HK-2 (cell line): ENCODE measurements around the gene FNDC3B.

Experiments
- DNase-seq: peaks from one replicate; pipeline ENCODE4 v3.0.0-alpha.2; 2018; ENCODE audit not compliant: unreplicated experiment

FNDC3B gene

DNA sequence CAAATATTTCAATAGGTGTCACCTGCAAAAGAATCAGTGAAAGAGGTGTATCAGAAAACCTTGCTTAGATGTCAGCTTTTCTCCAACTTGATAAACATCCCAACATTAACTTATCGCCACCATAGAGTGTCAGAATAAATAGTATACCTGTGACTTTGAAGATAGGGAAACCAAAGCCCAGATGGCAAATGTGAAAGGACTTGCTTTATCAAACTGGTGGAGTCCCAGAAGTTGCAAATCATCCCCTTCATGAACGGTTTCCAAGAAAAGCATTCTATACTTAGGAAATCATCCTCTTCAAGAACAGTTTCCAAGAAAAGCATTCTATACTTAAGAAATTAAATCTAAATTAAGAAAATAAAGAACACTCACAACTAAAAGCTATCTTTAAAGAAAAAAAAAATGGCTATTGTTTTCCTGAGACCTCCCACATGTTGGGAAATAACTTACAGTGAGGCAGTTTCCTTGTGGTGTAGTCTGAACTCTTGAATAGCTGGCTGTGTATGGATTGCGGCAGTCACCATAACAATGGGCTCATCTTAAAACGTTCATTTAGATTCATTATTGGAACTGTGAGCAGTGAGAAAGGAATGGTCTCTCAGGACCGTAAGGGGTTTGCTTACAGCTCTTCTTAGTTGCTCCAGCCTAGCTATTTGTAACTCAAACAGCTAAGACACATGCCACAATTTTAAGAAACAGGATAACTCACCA lies 352.4 kb downstream of the FNDC3B start:
- no peak for DNase-seq

DNA sequence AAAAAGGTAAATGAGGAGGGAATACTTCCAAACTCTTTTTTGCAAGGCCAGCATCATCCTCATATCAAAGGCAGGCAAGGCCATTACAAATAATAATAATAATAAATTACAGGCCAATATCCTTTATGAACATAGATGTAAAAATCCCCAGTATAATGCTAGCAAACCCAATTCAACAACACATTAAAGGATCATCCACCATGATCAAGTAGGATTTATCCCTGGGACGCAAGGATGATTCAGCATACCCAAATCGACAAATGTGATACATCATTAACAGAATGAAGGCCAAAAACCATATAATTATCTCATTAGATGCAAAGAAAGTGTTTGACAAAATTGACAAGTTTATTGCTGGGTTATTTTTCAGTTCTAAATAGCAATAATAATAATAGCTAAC lies 355.3 kb downstream of the FNDC3B start:
- DNase-seq = no peak

DNA sequence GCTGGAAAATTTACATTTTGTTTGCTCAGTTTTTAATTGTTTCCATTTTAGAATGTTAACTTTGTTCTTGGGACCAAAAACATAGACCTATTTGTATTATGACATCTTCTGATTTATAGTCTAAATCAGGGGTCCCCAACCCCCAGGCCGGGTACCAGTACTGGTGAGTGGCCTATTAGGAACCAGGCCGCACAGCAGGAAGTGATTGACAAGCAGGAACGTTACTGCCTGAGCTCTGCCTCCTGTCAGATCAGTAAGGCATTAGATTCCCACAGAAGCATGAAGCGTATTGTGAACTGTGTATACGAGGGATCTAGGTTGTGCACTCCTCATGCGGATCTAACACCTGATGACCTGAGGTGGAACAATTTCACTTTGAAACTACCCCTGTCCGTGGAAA lies 357.0 kb downstream of the FNDC3B start:
- no peak for DNase-seq

DNA sequence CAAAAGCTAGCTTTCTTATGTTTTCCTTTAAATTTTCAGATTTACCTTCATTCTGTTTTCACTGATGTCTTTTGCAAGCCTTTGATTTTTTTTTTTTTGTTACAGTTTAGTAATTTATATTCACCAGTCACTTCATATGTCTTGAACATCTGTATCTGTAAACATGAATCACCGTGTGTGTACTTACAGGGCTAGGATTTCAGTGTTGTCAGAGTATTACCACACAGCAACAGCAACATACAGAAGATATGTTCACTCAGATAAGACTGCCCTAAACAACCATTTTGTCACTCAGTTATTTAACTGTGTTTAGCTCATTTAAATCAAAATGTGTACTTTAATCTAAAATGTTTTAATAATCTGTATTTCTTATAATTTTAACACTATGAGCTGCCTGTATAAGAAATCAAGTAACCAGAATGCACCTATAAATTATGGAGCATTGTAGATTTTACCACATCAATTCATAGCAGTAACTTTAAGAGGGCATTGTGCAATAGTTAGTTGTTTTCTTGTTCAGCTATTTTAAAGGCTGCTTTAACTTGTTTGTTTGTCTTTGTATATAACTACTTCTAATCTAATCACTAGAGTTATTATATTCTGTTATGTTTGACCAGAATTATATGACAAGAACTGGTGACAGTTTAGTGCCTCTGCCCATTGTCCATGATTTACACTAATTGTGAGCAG lies 358.5 kb downstream of the FNDC3B start:
- DNase-seq = no peak

DNA sequence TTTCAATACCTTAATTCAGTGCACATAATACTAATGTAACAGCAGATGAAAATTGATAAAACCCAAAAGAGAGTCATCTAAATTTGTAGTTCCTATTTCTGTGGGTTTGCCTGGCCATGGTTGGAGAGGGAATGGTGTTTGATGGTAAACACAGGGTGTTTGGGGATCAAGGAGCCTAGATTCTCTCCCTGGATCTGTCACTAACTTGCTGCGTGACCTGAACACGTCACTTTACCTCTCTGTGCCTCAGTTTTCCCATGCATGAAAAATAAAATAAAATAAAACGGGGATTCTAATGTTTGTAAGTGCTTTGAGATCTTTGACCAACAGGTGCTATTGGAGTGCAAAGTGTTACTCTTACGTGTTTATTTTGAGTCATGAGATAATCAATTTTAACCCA lies 359.1 kb downstream of the FNDC3B start:
- DNase-seq = no peak

DNA sequence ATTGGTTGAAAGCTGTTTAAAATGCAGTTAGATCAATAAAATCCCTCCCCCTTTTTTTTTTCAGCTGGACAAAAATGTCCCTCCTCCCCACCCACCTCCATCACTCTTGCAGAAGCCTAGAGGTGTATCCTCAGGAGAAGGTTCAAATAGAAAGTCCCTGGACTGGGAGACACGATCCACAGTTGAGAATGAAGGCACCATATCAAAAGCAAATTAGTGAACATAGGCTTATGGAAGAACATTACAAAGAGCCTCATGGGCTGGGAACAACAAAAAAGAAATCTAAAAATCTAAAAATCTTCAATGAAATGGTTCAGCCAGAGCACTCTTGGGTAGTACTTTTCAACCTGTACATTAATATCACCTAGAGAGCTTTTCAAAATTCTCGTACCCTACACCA lies 362.7 kb downstream of the FNDC3B start:
- DNase-seq = no peak

DNA sequence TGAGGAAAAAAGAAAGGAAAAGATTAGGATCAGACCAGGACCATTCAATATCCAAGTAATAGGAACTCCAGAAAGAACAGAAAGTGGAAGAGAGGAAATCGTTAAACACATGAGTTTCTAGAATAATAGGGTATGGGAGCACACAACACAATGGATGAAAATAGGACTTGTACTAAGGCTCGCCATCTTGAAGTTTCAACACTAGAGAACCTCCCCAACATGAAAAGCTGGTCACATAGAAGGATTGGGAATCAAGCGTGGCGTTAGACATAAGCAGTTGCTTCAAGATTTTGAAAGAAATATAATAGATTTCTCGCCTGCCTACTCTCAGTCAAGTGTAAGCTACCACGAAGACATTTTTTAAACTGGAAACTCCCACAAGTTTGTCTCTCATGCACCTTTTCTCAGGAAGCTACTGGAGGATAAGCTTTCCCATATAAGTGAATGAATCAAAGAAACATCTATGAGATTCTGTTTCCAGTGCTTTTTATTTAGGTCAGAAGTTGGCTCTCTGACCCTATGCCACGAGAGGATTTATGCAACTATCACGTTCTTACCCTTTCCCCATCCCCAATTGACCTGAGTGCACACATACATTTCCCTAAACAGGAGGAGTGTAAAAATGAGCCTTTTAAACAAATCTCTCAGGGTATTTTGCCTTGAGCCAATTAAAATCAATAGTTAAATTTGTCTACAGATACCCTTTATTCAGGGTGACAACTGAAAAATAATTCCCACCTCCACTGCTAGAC lies 363.7 kb downstream of the FNDC3B start:
- no peak for DNase-seq

DNA sequence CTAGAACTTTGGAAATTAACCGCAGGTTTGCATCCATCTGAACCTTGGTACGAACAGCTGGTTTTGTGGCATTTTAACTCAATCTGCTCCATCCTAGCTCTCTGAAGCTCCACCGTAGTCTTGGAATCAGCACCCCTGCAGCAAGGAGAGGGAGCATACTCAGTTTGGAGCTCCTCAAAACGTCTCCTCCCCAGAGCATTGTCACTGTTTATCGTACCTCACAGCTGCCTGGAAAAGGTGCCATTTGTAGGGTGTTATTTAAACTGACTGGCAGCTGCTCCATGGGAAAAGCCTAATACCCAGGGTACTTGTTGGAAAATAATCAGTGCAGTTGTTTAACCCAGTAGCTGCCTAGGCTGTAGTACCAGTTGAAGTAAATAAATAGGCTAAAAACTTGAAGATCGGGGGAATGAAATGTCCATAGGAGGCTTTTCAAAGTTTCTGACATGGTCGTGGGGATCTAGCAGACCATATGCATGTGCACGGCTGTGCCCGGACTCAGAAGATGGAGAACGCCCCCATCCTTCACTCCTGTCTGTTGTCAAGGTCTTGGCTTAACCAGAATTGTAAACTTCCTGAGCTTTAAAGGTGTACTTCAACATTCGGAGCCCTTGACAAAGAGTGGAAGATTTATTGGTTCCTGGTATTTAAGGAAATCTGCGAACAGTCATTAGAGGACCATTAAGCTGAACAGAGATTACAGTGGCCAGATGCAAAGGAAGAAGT lies 365.0 kb downstream of the FNDC3B start:
- DNase-seq = no peak

DNA sequence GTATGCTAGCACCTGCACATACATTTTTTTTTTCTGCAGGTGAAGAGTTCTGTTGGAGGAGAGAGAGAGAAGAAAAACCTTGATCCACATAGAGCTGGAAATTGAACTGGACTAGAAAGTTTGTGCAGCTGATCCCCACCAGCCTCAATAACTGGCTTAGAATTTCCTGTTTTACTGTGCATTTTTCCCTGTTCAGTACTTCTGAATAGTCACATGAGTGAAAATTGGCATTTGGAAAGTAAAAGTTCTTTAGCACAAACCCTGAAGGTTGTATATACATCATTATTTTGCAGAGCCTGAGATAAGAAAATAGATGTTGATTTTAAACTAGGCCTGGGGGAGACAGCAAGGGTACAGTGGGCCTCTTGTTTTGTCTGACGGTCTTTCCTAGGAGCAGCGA lies 366.5 kb downstream of the FNDC3B start:
- no peak for DNase-seq

DNA sequence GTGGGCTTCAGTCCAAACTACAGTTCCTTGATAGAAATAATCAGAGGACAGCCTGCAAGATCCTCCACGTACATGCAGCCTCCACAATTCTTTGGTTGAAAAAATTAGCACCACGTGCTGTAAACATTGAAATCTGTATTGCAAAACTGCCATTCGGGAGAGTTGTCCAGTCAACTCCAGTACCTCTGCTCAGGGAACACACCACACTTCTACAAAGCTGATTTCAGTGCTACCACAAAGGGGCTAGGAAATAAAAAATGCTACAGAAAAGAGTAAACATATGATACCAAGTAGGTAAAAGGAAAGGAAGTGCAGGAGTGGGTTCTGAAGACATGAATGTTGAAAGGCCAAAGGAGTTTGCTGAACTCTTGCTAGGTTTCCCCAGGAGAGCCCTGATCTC lies 368.5 kb downstream of the FNDC3B start:
- no peak for DNase-seq

DNA sequence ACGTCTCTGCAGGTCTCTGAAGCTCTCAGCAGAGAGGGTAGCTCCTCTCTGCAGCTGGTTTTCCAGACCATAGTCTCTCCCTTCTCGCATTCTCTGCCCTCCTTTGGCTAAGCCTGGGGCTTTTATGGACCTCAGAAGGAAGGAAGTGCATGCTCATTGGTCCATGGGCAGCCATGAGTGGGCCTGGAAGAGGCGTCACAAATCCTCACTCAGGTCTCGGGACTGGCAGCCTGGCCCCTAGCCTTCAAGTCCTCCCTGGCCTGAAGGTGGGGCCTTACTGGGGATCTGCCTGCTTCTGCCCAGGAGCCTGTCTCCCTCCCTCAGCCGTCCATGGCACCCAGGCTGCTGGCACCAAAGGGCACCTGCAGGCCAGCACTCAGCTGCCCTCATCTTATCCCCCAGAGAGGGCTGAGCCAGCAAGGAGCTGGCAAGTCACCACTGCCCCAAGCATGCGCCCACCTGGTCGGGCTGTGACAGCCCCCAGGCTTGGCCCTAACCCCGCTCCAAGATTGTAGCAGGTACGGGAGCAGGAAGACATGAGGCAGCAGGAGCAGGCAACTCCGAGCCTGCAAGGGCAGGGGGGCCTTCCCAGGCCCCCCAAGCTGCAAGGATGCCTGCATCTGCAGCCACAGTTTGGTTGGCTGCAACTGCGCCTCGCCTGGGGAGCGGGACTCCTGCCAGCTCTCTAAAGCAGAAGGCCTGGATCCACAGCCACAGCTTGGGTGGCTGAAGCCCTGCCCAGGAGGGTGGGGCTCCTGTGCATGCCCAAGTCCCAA lies 371.5 kb downstream of the FNDC3B start:
- no peak for DNase-seq

DNA sequence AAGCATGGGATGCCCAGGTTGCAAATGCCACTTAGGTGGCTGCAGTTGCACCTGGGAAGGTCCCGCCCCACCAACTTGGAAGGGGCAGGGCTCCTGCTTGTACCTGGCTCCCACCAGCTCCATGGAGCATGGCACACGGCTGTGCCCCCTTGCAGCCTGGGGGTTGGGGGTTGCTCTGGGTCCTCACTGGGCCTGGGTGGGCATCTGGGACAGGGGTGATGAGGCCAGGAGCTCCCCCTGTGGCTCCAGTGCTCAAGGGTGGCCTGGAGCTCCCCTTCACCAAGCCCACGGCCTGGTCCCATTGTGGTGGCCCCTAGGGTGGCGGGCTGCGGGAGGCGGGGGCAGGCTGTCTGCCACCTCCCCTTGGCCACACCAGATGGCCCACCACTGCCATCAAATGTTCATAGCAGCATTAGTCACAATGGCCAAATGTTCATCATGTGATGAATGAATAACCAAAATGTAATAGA lies 372.1 kb downstream of the FNDC3B start:
- DNase-seq = no peak

DNA sequence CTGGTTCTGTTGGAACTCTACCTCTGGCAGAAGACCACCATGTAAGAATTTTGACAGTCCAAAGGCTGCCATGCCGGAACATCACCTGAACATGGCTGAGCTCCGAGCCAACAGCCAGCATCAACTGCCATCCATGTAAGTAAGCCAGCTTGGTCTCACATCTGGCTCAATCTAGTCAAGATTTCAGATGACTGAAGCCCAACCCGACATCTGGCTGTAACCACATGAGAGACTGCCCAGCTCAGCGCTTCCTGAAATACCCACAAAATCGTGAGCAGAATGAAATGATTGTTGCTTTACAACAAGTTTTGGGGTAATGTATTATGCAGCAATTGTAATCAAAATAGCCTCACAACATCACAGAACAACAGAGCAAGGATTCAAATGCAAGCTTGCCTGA lies 375.9 kb downstream of the FNDC3B start:
- DNase-seq = no peak

DNA sequence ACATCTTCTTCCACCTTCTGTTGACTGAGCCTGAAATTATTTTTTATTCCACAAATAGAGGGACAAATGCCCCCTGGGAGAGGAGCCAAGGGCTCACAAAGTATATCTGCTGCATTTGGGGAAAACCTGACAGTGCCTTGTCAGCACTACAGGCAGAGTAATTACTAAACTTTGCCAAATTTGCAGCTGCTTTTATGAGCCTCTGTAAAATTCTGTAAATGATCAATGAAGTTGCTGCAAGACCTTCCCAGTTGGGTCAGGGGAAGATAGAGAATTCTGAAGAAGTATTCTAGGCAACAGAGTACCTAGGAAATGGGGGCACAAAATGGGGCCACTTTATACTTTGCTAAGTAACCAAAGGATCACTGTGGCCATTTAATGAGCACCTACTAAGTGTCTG lies 398.3 kb downstream of the FNDC3B start:
- DNase-seq = no peak

DNA sequence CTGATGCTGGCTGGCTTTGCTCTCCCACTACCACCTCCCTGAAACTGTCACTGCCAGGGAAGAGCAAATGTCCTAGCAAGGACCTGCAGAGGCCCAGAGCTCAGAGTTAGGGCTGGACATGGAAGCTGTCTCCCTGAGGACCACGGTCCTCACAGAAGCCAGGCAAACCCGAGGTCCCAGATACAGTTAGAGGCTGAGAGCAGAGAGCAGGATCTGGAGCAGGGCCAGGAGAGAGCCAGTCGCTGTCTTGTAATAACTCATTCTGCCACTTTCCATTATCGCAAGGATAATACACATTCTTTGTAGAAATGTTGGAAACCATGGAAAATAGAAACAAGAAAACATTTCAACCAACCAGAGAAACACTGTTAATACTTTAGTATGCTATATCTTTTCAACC lies 398.8 kb downstream of the FNDC3B start:
- DNase-seq = no peak

DNA sequence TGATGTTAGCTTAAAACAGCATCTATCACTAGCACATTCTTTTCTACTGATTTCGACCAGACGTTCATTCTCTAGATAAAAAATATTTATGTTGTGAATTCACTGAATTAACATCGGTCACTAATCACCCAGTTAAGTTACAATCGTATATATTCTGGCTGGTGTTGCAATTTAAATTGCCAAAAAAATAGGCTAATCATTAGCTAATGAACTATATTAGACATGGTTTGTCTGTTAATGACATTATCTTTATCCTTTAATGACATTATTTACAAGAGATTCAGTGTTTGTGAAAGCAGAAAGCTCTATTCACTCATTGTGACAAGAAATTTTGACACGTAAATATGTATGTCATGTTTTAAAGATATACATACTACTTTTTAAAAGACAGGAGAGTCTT lies 402.2 kb downstream of the FNDC3B start:
- DNase-seq = no peak

DNA sequence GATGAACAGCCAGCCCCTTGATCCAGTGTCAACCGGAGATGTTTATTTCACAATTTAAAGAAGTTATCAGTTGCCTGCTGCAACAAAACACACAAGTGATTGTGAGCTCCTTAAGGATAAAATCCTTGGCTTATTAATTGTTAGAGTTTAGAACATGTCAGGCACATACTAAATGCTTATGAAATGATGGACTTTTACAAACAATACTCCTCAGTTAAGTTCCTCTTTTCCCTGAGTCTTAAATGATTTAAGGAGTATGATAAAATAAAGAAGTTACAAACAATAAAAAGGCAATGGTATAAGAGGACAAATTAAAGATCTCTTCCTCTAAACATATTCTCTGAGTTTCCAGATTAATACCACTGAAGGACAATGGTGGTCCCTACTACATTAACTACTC lies 403.2 kb downstream of the FNDC3B start:
- no peak for DNase-seq

DNA sequence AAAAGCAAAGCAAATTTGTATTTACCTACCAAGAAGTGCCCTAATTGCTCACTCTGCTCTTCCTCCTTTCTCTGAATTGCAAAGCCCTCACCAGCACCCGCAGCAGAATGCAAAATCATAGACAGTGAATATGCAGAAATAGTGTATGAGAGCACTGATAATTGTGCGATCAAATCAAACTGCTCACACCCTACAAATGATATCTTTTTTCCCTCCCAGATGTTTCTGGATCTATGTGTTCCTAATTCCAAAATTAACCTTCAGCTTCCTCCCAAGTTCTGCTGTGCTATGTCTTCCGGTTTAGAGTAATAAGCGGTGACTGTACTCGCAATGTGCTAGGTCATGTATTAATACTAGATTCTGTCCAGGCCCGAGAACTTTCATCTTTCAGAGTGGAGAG lies 405.4 kb downstream of the FNDC3B start:
- no peak for DNase-seq

DNA sequence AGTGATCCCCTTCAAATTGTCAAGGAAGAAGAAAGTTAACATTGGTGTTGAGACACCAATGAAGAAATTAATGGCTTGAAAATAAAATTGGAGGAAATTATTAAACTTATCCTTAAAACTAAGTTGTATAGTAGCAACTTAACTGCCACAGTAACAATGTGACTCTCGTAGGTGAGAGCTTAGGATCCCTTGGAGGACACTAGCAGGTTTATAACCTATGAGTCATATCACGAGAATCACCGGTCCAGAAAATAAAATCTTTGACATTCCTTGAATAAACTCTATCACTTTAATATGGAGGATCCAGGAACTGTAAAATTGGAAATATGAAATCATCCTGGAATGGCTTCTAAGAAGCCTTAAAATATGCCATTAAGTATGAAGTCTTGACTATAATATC lies 406.8 kb downstream of the FNDC3B start:
- no peak for DNase-seq

DNA sequence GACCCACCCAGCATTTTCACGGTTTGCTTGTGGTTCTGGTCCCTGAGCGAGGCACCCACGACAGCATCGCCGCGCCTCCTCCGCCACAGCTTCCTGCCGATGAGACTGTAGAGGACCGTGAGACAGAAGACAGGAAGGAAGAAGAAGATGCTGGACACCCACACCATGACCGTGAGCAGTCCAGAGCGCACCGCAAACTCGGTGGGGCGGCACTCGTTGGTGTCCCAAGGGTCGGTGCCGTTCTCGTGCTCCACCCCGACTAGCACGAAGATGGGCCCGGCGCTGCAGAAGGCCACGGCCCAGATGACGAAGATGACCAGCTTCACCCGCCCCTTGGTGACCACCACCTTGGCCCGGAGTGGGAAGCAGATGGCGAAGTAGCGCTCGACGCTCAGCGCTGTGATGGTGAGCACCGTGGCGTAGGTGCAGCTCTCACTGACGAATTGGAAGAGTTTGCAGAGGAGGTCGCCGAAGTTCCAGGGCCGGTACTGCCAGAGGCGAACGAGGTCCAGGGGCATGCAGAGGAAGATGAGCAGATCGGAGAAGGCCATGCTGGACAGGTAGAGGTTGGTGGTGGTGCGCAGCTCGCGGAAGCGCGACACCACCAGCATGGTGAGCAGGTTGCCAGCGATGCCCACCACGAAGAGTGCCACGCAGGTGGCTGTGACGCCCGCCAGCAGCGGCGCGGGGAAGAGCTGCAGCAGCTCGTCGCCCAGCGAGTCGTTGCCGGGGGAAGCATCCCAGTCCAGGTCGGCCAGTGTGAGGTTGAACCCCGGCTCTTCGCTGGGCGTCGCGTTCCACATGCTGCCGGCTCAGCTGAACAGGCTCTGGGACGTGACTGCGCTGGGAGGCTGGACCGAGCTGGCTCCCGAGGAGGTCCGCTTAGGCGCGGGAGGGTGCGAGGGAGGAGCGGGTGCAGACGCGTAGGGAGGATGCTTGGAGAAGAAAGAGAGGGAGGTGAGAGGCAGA lies 408.5 kb downstream of the FNDC3B start, which contains the start of gene GHSR:
TSS of gene GHSR (minus strand) at position 846 of the 969 bp plus-strand sequence. CDS start at position 803, 43 bp downstream.
- DNase-seq = no peak
